Panc1 (cell line): ENCODE results near the gene HMGN4.

Experiments
- CTCF ChIP-seq: fragments of 450-650 bp; IDR thresholded peaks from 2 replicates; pipeline ENCODE4 v1.5.1; 2017; ENCODE audit warnings: mild to moderate bottlenecking
- POLR2AphosphoS5 ChIP-seq: IDR thresholded peaks from 2 replicates; pipeline ENCODE4 v1.6.1; 2012; ENCODE audit warnings: mild to moderate bottlenecking, low read depth, low read length, moderate library complexity
- REST ChIP-seq, 2 experiments: IDR thresholded peaks; 2 replicates each; pipeline ENCODE4 v1.6.1; 2011 to 2012; ENCODE audit warnings: low read depth in 2 of 2, control low read depth in 1 of 2, low read length in 1 of 2, mild to moderate bottlenecking in 1 of 2, moderate library complexity in 1 of 2; ENCODE audit not compliant: insufficient read depth in 1 of 2

DNA sequence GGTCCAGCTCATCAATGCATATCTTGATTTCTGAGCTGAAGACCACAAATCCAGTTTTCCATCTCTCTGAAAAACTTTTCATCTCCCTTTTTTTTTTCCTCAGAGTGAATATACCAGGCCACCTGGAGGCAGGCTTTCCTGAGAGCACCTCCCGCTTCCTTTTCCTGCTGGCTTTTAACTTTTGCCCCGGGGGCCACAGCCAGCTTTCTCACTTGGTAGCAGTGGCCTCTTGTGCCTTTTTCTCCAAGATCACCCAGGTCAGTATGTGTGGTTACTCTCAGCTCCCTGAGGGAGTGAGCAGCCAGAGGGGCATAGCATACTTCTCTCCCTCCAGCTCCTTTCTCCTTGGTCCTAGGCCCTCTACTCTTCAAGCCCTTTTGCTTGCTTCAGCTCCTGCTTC, 38.1 kb upstream of the HMGN4 start, which contains the start of gene BTN1A1:
- TF ChIP-seq CTCF (no peak), REST (IDR thresholded peaks at IDR 0.05; ENCODE audit: insufficient read depth in 1 of 2, low read depth in 2 of 2, low read length in 1 of 2) (no peak), POLR2AphosphoS5 (no peak)
